SK-N-SH (cell line): ENCODE measurements around the gene TEP1. TPM values are rescaled to one million over a fixed set of nuclear protein-coding genes. Genes with fewer than 3 reads are reported as not detected.

Experiments used
- CTCF ChIA-PET: fragments of 300-600, 350-600 bp; formaldehyde crosslinking; extraction: SDS; loops from one replicate; lab custom pipeline; 2021; lab: Yijun Ruan, JAX
- POLR2A ChIA-PET: fragments of 350-600 bp; sonication (Branson Sonifier 250); formaldehyde crosslinking; extraction: SDS; loops from one replicate; lab custom pipeline; 2020; ENCODE audit warnings: antibody characterized with exemption, inconsistent platforms; lab: Yijun Ruan, JAX
- DNase-seq: peaks from one replicate; pipeline ENCODE4 v3.0.0; 2012
- H2AFZ ChIP-seq: fragments of 200-600 bp; sonication (generic); 2 replicates; pipeline ENCODE4 v1.8.1; 2016; ENCODE audit warnings: antibody characterized with exemption, mild to moderate bottlenecking, low read depth
- H3F3A ChIP-seq: fragments of 200-600 bp; sonication (generic); replicated peaks from 2 replicates; pipeline ENCODE3; 2016; ENCODE audit warnings: antibody characterized with exemption, mild to moderate bottlenecking; ENCODE audit not compliant: insufficient read depth
- H3K27ac ChIP-seq, 2 experiments: fragments of 200-500 bp in 1 of 2; fragments of 200-600 bp in 1 of 2; sonication (Bioruptor generic) in 1 of 2; sonication (generic), shearing (Covaris generic) in 1 of 2; 2 replicates each; pipeline versions ENCODE4 v1.5.1 to v1.6.1; 2014 to 2016; ENCODE audit warnings: low read depth in 2 of 2, inconsistent platforms in 1 of 2, low read length in 1 of 2, mild to moderate bottlenecking in 1 of 2, mixed read lengths in 1 of 2
- H3K27me3 ChIP-seq: fragments of 200-600 bp; sonication (generic), shearing (Covaris generic); 2 replicates; pipeline ENCODE4 v1.6.1; 2016; ENCODE audit warnings: mixed run types; ENCODE audit not compliant: insufficient read depth
- H3K36me3 ChIP-seq, 2 experiments: fragments of 200-500 bp in 1 of 2; fragments of 200-600 bp in 1 of 2; sonication (Bioruptor generic) in 1 of 2; sonication (generic) in 1 of 2; replicated peaks in 1 of 2; 2 replicates each; pipeline versions ENCODE3 to v1.5.1; 2014 to 2016; ENCODE audit warnings: low read length in 1 of 2, mild to moderate bottlenecking in 1 of 2; ENCODE audit not compliant: insufficient read depth in 2 of 2, control insufficient read depth in 1 of 2
- H3K4me1 ChIP-seq, 2 experiments: fragments of 200-500 bp in 1 of 2; fragments of 200-600 bp in 1 of 2; sonication (Bioruptor generic) in 1 of 2; sonication (generic), shearing (Covaris generic) in 1 of 2; 2 replicates each; pipeline versions ENCODE4 v1.5.1 to v1.6.1; 2014 to 2016; ENCODE audit warnings: low read depth in 1 of 2, low read length in 1 of 2, mixed run types in 1 of 2; ENCODE audit not compliant: insufficient read depth in 2 of 2, control insufficient read depth in 1 of 2
- H3K4me2 ChIP-seq: fragments of 200-600 bp; sonication (generic), shearing (Covaris generic); 2 replicates; pipeline ENCODE4 v1.6.1; 2017; ENCODE audit warnings: mixed run types
- H3K4me3 ChIP-seq, 2 experiments: fragments of 200-500 bp in 1 of 2; fragments of 200-600 bp in 1 of 2; sonication (Bioruptor generic) in 1 of 2; sonication (generic), shearing (Covaris generic) in 1 of 2; 2 replicates each; pipeline versions ENCODE4 v1.5.1 to v1.8.1; 2014 to 2016; ENCODE audit warnings: low read depth in 2 of 2, inconsistent platforms in 1 of 2, low read length in 1 of 2, mild to moderate bottlenecking in 1 of 2, mixed read lengths in 1 of 2, moderate library complexity in 1 of 2
- H3K79me2 ChIP-seq: fragments of 200-600 bp; sonication (generic); 2 replicates; pipeline ENCODE4 v1.8.1; 2017; ENCODE audit warnings: mild to moderate bottlenecking; ENCODE audit not compliant: insufficient read depth
- H3K9ac ChIP-seq: fragments of 200-600 bp; sonication (generic); 2 replicates; pipeline ENCODE4 v1.6.1; 2017; ENCODE audit warnings: mixed run types
- H3K9me2 ChIP-seq: fragments of 200-600 bp; sonication (generic); 2 replicates; pipeline ENCODE4 v1.6.1; 2017; ENCODE audit warnings: mixed run types
- H3K9me3 ChIP-seq: fragments of 200-600 bp; sonication (generic); 2 replicates; pipeline ENCODE4 v1.6.1; 2017; ENCODE audit warnings: mixed run types, mild to moderate bottlenecking, moderate library complexity
- H4K20me1 ChIP-seq: fragments of 200-600 bp; sonication (generic); 2 replicates; pipeline ENCODE4 v1.6.1; 2017; ENCODE audit warnings: mild to moderate bottlenecking, mixed run types; ENCODE audit not compliant: insufficient read depth
- ELF1 ChIP-seq: IDR thresholded peaks from 2 replicates; pipeline ENCODE4 v1.4.0; 2012
- FOSL2 ChIP-seq: IDR thresholded peaks from 2 replicates; pipeline ENCODE4 v1.4.0; 2012; ENCODE audit warnings: low read depth, mild to moderate bottlenecking, moderate library complexity, borderline replicate concordance
- FOXM1 ChIP-seq: IDR thresholded peaks from 2 replicates; pipeline ENCODE4 v1.4.0; 2012; ENCODE audit warnings: low read depth, mild to moderate bottlenecking
- JUND ChIP-seq: IDR thresholded peaks from 2 replicates; pipeline ENCODE4 v1.4.0; 2012
- MEF2A ChIP-seq: IDR thresholded peaks from 2 replicates; pipeline ENCODE4 v1.4.0; 2012; ENCODE audit warnings: low read depth, borderline replicate concordance
- NFIC ChIP-seq: IDR thresholded peaks from 2 replicates; pipeline ENCODE4 v1.4.0; 2012; ENCODE audit warnings: borderline replicate concordance
- NRF1 ChIP-seq: IDR thresholded peaks from 2 replicates; pipeline ENCODE4 v1.6.1; 2012; ENCODE audit warnings: low read depth, mild to moderate bottlenecking, low read length
- PBX3 ChIP-seq: IDR thresholded peaks from 2 replicates; pipeline ENCODE4; 2012
- POLR2AphosphoS5 ChIP-seq: IDR thresholded peaks from 2 replicates; pipeline ENCODE4 v1.6.1; 2012; ENCODE audit warnings: low read depth, low read length
- RAD21 ChIP-seq: IDR thresholded peaks from 2 replicates; pipeline ENCODE4 v1.6.1; 2012; ENCODE audit warnings: mild to moderate bottlenecking, low read length
- RFX5 ChIP-seq: IDR thresholded peaks from 2 replicates; pipeline ENCODE4 v1.6.1; 2012; ENCODE audit warnings: mild to moderate bottlenecking, improper control_type of control experiment, low read length
- RXRA ChIP-seq: IDR thresholded peaks from 2 replicates; pipeline ENCODE4 v1.4.0; 2012; ENCODE audit warnings: low read depth, mild to moderate bottlenecking, borderline replicate concordance
- SIN3A ChIP-seq: IDR thresholded peaks from 2 replicates; pipeline ENCODE4 v1.6.1; 2012; ENCODE audit warnings: low read depth, mild to moderate bottlenecking, low read length, moderate library complexity, borderline replicate concordance
- TEAD4 ChIP-seq: IDR thresholded peaks from 2 replicates; pipeline ENCODE4 v1.4.0; 2012; ENCODE audit warnings: mild to moderate bottlenecking, borderline replicate concordance; ENCODE audit not compliant: insufficient read depth
- WGBS: methylation state at CpG from one replicate; pipeline ENCODE4 v1.1.6; 2017; ENCODE audit warnings: low lambda C conversion rate; 5-methylcytosine and 5-hydroxymethylcytosine counted together
- polyA plus RNA-seq, 3 experiments: library from polyadenylated mRNA; depleted of rRNA; stranded (reverse); fragments of >200 nt; gene quantifications; 2 replicates each; pipeline ENCODE4 v1.2.3, GENCODE V29; 2012
- TF ChIP-seq, protein P1 (sequence below): IDR thresholded peaks from 2 replicates; pipeline ENCODE4 v1.6.1; 2012; ENCODE audit warnings: mild to moderate bottlenecking, low read depth, low read length, moderate library complexity
- TF ChIP-seq, protein P2 (sequence below): fragments of 150-350 bp; IDR thresholded peaks from 2 replicates; pipeline ENCODE4 v1.6.1; 2016; ENCODE audit warnings: mild to moderate bottlenecking, low read depth, low read length
- TF ChIP-seq, protein P3 (sequence below): IDR thresholded peaks from 2 replicates; pipeline ENCODE4 v1.4.0; 2012; ENCODE audit warnings: low read depth

The TEP1 gene
- polyA plus RNA-seq, 1 of the 3 experiments (the other 2 are of a cell fraction), result 12.1 TPM

GRCh38 chr14:20400965-20401593 lies 12.2 kb downstream of the TEP1 start:
- H2AFZ ChIP-seq, result no peak overlapping the region
- H3F3A ChIP-seq, result no peaks in the 10 kb centered on the region
- H3K27me3 ChIP-seq, result no peaks in the 10 kb centered on the region
- no peaks in the 10 kb centered on the region for H4K20me1 ChIP-seq
- WGBS, result 91% methylated on average over 10 of the region's 10 CpGs
- peaks cover 40 to 44% of the 10 kb centered on the region in 2 experiments for H3K36me3 ChIP-seq
- H3K4me2 ChIP-seq, result no peak overlapping the region
- H3K9me2 ChIP-seq, result no peaks in the 10 kb centered on the region
- no peak overlapping the region for H3K4me3 ChIP-seq
- H3K79me2 ChIP-seq, result peaks cover 6% of the 10 kb centered on the region
- CTCF ChIA-PET, result no interaction called here
- H3K27ac ChIP-seq, result no peak overlapping the region; a peak in 1 of 4 replicates
- H3K4me1 ChIP-seq, result no peaks in the 10 kb centered on the region
- no peak for DNase-seq
- peak; percentile 84 for TF ChIP-seq MEF2A
- TF ChIP-seq, protein P1, sequence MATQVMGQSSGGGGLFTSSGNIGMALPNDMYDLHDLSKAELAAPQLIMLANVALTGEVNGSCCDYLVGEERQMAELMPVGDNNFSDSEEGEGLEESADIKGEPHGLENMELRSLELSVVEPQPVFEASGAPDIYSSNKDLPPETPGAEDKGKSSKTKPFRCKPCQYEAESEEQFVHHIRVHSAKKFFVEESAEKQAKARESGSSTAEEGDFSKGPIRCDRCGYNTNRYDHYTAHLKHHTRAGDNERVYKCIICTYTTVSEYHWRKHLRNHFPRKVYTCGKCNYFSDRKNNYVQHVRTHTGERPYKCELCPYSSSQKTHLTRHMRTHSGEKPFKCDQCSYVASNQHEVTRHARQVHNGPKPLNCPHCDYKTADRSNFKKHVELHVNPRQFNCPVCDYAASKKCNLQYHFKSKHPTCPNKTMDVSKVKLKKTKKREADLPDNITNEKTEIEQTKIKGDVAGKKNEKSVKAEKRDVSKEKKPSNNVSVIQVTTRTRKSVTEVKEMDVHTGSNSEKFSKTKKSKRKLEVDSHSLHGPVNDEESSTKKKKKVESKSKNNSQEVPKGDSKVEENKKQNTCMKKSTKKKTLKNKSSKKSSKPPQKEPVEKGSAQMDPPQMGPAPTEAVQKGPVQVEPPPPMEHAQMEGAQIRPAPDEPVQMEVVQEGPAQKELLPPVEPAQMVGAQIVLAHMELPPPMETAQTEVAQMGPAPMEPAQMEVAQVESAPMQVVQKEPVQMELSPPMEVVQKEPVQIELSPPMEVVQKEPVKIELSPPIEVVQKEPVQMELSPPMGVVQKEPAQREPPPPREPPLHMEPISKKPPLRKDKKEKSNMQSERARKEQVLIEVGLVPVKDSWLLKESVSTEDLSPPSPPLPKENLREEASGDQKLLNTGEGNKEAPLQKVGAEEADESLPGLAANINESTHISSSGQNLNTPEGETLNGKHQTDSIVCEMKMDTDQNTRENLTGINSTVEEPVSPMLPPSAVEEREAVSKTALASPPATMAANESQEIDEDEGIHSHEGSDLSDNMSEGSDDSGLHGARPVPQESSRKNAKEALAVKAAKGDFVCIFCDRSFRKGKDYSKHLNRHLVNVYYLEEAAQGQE, result no peak
- TF ChIP-seq FOSL2, result peak; percentile 41
- no peaks in the 10 kb centered on the region for H3K9me3 ChIP-seq
- POLR2A ChIA-PET, result no interaction called here
- no peak overlapping the region for H3K9ac ChIP-seq

DNA sequence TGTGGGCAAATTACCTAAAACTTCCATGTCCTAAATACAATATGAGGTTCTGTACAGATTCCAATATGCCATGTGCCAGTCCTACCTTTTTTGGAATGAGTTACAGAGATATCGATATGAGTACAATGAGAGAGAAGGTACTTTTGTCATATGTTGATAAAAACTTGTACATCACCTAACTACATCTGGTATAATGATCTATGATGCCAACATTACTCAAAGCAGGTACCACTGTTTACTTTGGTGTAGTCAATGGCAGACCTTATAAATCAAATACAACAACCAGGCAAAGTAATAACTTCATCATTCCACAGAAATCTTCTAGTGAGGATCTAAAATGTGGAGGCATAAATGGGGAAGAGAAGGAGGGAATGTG lies 12.7 kb downstream of the TEP1 start:
- Histone ChIP-seq H4K20me1 (no peaks in the 10 kb centered on the region), H2AFZ (no peak overlapping the region), H3K4me3 (no peak overlapping the region), H3K9me2 (no peaks in the 10 kb centered on the region), H3F3A (no peaks in the 10 kb centered on the region), H3K27me3 (no peaks in the 10 kb centered on the region), H3K36me3 (peaks cover 44 to 48% of the 10 kb centered on the region in 2 experiments), H3K4me1 (no peaks in the 10 kb centered on the region), H3K4me2 (no peak overlapping the region), H3K79me2 (peaks cover 5% of the 10 kb centered on the region), H3K9me3 (no peaks in the 10 kb centered on the region), H3K9ac (no peak overlapping the region), H3K27ac (no peak overlapping the region)
- POLR2A ChIA-PET, result no interaction called here
- 95% methylated on average over 1 of the region's 1 CpG for WGBS
- CTCF ChIA-PET, result no interaction called here
- DNase-seq, result no peak
- TF ChIP-seq RXRA (no peak), FOSL2 (no peak), TEAD4 (no peak), RAD21 (no peak), SIN3A (no peak), NFIC (no peak), PBX3 (no peak), ELF1 (no peak), NRF1 (no peak), RFX5 (no peak), FOXM1 (no peak), JUND (no peak), MEF2A (no peak), POLR2AphosphoS5 (no peak)
- TF ChIP-seq, protein P2, sequence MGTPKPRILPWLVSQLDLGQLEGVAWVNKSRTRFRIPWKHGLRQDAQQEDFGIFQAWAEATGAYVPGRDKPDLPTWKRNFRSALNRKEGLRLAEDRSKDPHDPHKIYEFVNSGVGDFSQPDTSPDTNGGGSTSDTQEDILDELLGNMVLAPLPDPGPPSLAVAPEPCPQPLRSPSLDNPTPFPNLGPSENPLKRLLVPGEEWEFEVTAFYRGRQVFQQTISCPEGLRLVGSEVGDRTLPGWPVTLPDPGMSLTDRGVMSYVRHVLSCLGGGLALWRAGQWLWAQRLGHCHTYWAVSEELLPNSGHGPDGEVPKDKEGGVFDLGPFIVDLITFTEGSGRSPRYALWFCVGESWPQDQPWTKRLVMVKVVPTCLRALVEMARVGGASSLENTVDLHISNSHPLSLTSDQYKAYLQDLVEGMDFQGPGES, result no peak
- TF ChIP-seq, protein P3, sequence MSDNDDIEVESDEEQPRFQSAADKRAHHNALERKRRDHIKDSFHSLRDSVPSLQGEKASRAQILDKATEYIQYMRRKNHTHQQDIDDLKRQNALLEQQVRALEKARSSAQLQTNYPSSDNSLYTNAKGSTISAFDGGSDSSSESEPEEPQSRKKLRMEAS, result no peak
- TF ChIP-seq, protein P1, result no peak
